Measurements from ENCODE around the gene SNRNP40. TPM values are rescaled to one million over a fixed set of nuclear protein-coding genes. Genes with fewer than 3 reads are reported as not detected.

Gene SNRNP40
- polyA plus RNA-seq (2012; ENCODE audit: insufficient read depth, insufficient read length, low read depth): 57.2 TPM

DNA sequence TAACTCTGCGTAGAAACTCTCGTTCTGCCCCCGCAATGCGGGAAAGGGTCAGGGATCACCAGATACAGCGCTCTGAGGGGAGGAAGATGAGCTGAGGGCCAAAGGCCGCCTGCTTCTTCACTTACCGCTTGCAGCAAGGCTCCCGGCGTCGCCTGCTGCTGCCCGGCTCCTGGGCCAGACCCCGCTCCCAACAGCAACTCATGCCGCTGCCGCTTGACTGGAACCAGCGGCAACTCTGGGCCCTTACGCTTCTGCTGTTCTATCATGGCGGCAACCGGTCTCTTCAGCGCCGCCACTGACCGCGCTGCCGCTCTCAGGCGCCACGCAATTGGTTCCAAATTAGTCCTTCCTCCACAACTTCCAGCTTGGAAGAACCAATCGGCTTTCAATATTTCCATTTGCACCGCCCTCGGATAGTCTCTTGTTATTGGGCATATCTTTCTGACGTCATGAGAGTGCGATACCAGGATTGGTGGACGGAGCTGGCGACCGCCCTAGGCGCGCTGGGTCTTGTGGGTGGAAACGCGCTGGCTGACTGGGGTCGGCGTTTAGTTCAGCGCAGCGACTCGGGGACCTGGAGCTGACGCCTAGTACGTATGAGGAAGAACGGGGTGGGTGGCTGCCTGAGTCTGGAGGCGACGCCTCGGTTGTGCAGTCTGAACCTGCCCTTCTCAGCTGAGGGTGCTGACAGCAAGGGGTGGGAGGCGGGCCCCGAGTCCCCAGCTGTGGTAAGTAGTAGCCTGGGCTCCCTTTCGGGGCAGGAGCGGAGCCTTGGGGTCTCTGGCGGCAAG is at the start of gene SNRNP40, which contains the start of gene ZCCHC17:
TSS of gene SNRNP40 (minus strand) at position 303 of the 791 bp plus-strand sequence. CDS start at position 266, 37 bp downstream.
TSS of gene ZCCHC17 (plus strand) at position 547 of the 791 bp plus-strand sequence. CDS start 13,067 bp downstream, outside the sequence.
- TF ChIP-seq, protein P1, sequence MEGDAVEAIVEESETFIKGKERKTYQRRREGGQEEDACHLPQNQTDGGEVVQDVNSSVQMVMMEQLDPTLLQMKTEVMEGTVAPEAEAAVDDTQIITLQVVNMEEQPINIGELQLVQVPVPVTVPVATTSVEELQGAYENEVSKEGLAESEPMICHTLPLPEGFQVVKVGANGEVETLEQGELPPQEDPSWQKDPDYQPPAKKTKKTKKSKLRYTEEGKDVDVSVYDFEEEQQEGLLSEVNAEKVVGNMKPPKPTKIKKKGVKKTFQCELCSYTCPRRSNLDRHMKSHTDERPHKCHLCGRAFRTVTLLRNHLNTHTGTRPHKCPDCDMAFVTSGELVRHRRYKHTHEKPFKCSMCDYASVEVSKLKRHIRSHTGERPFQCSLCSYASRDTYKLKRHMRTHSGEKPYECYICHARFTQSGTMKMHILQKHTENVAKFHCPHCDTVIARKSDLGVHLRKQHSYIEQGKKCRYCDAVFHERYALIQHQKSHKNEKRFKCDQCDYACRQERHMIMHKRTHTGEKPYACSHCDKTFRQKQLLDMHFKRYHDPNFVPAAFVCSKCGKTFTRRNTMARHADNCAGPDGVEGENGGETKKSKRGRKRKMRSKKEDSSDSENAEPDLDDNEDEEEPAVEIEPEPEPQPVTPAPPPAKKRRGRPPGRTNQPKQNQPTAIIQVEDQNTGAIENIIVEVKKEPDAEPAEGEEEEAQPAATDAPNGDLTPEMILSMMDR (IDR thresholded peaks at IDR 0.05; ENCODE audit: low read depth, low read length): no peak

DNA sequence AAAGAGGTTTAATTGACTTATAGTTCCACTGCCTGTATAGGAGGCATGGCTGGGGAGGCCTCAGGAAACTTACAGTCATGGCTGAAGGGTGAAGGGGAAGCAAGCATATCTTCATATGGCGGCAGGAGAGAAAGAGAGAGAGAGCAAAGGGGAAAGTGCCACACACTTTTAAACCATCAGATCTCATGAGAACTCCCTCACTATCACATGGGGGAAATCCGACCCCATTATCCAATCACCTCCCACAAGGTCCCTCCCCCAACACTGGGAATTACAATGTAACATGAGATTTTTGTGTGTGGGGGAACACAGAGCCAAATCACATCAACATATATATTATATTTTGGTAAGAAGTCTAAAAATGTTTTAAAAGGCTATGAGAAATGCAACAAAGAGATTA is 49.0 kb upstream of the SNRNP40 start:
- no peak for DNase-seq
- Histone ChIP-seq H3K4me3 (ENCODE audit: low read depth, low read length) (no peak overlapping the region), H3K36me3 (no peaks in the 10 kb centered on the region), H3K27me3 (no peaks in the 10 kb centered on the region), H3K9me3 (no peaks in the 10 kb centered on the region), H3K4me1 (no peaks in the 10 kb centered on the region)
- TF ChIP-seq, protein P1 (IDR thresholded peaks at IDR 0.05; ENCODE audit: low read depth, low read length): no peak

More for the DNA sequence above, at the start of gene SNRNP40, which contains the start of gene ZCCHC17:
- H3K36me3 ChIP-seq: peaks cover 15% of the 10 kb centered on the region
- peak; percentile 91 for DNase-seq
- no peaks in the 10 kb centered on the region for H3K9me3 ChIP-seq
- H3K4me1 ChIP-seq: no peaks in the 10 kb centered on the region
- H3K4me3 ChIP-seq (ENCODE audit: low read depth, low read length): peak within 1 kb of the TSS; percentile 97
- H3K27me3 ChIP-seq: no peaks in the 10 kb centered on the region

DNA sequence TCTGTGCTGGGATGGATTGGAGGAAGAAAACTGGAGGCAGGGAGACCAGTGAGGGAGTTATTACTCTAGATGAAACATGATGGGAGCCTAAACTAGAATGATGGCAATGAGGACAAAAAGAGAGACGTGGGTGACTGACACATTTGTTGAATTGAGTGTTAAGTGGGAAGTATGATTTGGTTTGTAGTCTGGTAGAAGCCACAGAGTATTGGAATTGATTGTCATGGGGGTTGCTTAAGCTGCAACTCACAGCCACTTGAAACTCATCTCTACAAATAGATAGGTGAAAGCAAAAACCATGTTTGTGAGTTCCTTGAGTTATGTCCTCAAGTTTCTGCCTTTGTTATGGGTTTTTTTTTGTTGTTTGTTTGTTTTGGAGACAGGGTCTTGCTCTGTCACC is 47.9 kb upstream of the SNRNP40 start:
- TF ChIP-seq, protein P1 (IDR thresholded peaks at IDR 0.05; ENCODE audit: low read depth, low read length): no peak
- Histone ChIP-seq H3K36me3 (no peaks in the 10 kb centered on the region), H3K4me1 (no peaks in the 10 kb centered on the region), H3K27me3 (no peaks in the 10 kb centered on the region), H3K4me3 (ENCODE audit: low read depth, low read length) (no peak overlapping the region), H3K9me3 (no peaks in the 10 kb centered on the region)
- DNase-seq: no peak

DNA sequence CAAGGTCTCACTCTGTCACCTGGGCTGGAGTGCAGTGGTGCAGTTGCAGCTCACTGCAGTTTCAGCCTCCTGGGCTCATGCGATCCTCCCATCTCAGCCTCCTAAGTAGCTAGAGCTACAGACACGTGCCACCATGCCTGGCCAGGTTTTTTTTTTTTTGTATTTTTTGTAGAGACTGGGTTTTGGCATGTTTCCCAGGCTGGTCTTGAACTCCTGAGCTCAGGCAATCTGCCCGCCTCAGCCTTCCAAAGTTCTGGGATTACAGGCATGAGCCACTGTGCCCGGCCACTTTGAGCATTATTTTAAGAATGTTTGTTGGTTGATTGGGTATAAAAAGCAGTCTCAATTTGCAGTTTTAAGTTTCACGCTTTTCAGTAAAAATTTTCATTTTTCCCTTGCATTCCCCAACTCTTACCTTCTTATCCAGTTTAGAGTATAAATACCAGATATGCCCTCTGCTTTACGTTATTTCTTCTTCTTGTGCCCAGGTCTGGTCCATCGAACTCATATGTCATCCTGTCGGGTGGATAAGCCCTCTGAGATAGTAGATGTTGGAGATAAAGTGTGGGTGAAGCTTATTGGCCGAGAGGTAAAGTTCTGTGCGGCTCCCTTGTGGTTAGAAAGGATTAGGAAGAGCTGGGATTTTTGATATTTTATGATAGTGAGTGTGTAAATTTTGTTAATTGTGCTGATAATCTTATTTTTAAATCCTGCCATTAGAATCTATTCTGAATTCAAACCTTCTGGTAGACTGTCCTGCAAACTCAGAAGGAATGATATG is 40.3 kb upstream of the SNRNP40 start:
- Histone ChIP-seq H3K4me1 (no peaks in the 10 kb centered on the region), H3K36me3 (no peaks in the 10 kb centered on the region), H3K4me3 (ENCODE audit: low read depth, low read length) (no peak overlapping the region), H3K27me3 (no peaks in the 10 kb centered on the region), H3K9me3 (no peaks in the 10 kb centered on the region)
- no peak for DNase-seq
- TF ChIP-seq, protein P1 (IDR thresholded peaks at IDR 0.05; ENCODE audit: low read depth, low read length): no peak

DNA sequence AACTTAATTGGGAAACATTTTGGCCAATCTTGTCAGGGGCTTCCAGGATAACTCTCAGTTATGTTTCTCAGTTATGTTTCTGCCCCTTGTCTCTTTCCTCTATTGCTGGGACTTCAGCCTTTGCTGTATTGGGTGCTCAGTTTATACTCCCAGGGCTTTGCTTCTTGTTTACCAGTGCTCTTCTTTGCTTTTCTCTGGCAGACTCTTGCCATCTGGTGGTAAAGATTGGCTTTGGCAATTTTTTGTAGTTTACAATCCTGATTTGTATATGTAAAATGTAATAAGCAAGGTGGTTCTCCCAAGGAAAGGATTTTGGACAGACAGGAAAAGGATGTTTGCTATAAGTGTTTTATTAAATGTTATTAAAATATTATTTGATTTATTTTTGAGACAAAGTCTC is 38.4 kb upstream of the SNRNP40 start:
- H3K27me3 ChIP-seq: no peaks in the 10 kb centered on the region
- H3K4me1 ChIP-seq: no peaks in the 10 kb centered on the region
- TF ChIP-seq, protein P1 (IDR thresholded peaks at IDR 0.05; ENCODE audit: low read depth, low read length): peak; percentile 67
- no peaks in the 10 kb centered on the region for H3K36me3 ChIP-seq
- no peaks in the 10 kb centered on the region for H3K9me3 ChIP-seq
- no peak overlapping the region for H3K4me3 ChIP-seq (ENCODE audit: low read depth, low read length)
- DNase-seq: no peak

All from BE2C (cell line).